Ovary (tissue), 9 donors: Measurements from ENCODE around the gene CYP19A1. TPM values are rescaled to one million over a fixed set of nuclear protein-coding genes. Genes with fewer than 3 reads are reported as not detected.

Experiments
- DNase-seq, 5 donors: peaks; one replicate each; pipeline ENCODE4 v3.0.0-alpha.2; 2019 to 2020
- H3K27ac ChIP-seq, 2 donors: fragments of 200-600 bp; one replicate each; pipeline versions ENCODE4 v1.5.1 to v1.8.0; 2019 to 2022
- H3K27me3 ChIP-seq: fragments of 200-600 bp; one replicate; pipeline ENCODE4 v1.8.0; 2022
- H3K36me3 ChIP-seq: fragments of 200-600 bp; sonication (generic); one replicate; pipeline ENCODE4 v1.5.1; 2019
- H3K4me1 ChIP-seq: one replicate; pipeline ENCODE4 v1.8.1; 2013; ENCODE audit warnings: mild to moderate bottlenecking, moderate library complexity; ENCODE audit not compliant: insufficient read depth
- H3K4me3 ChIP-seq: fragments of 200-600 bp; sonication (generic); one replicate; pipeline ENCODE4 v1.5.1; 2017
- H3K9me3 ChIP-seq, 2 donors: fragments of 200-600 bp in 1 of 2; sonication (generic) in 1 of 2; one replicate each; pipeline versions ENCODE4 v1.5.1 to v1.8.1; 2013 to 2019; ENCODE audit warnings: mild to moderate bottlenecking in 1 of 2, moderate library complexity in 1 of 2
- CTCF ChIP-seq, 3 donors: fragments of 450-650 bp in 2 of 3; fragments of 200-600 bp in 1 of 3; IDR thresholded peaks; one replicate each; pipeline versions ENCODE4 v1.5.1 to v1.8.0; 2016 to 2022; ENCODE audit warnings: antibody characterized with exemption in 3 of 3, mild to moderate bottlenecking in 1 of 3
- EP300 ChIP-seq: sonication (generic); formaldehyde crosslinking; IDR thresholded peaks from one replicate; pipeline ENCODE4 v1.6.1; 2017; ENCODE audit warnings: antibody characterized with exemption
- POLR2A ChIP-seq: fragments of 450-650 bp; IDR thresholded peaks from one replicate; pipeline ENCODE4 v1.6.1; 2017; ENCODE audit warnings: antibody characterized with exemption, mild to moderate bottlenecking, moderate library complexity
- WGBS, 3 donors: extraction: QIAGEN DNeasy Blood & Tissue Kit in 1 of 3; methylation state at CpG; one replicate each; pipeline versions ENCODE4 v1.1.5 to v1.1.7; 2013 to 2017; 5-methylcytosine and 5-hydroxymethylcytosine counted together
- intact Hi-C, 4 donors: fragments of 100-400 bp; cut with DNase I; formaldehyde crosslinking; loops; one replicate each; pipeline versions ENCODE4 v1.11.0 to v1.15.1; 2022 to 2023
- polyA plus RNA-seq, 2 donors: library from polyadenylated mRNA; stranded (reverse); fragments of 200-250 nt in 1 of 2; fragments of 350-450 nt in 1 of 2; fragmentation: Illumina TruSeq in 1 of 2; extraction: RNeasy Lipid Tissue Mini Kit (QIAGEN cat#74804) in 1 of 2; gene quantifications; one replicate each; pipeline ENCODE4 v1.2.3, GENCODE V29; 2013 to 2014
- total RNA-seq, 7 donors: library from RNA; depleted of rRNA in 2 of 7; stranded (reverse); fragments of >200 nt in 2 of 7; fragmentation: NEBNext Ultra II Directional in 3 of 7; extraction: Animal tissue kit (Norgen Biotek cat#: 25700) in 3 of 7; gene quantifications; one replicate each; pipeline versions ENCODE4 v1.1.0 to v1.2.4, GENCODE V29; 2016 to 2023
- donor health status: DM: no; HTN: no; CAD: no; lungs with moderate emphysema.
- donor health status: DM: no; HTN: no; CAD: no.
- donor health status: Bipolar disorder and iron deficiency.
- donor health status: DM: yes; HTN: yes; CAD: no.
- donor health status: DM: no; HTN: no; CAD: no.
- donor health status: DM: yes; HTN: yes; CAD: no.

The CYP19A1 gene
- total and polyA plus RNA-seq, 9 donors = 0.81 to 1,570 (median 1.4) TPM

DNA sequence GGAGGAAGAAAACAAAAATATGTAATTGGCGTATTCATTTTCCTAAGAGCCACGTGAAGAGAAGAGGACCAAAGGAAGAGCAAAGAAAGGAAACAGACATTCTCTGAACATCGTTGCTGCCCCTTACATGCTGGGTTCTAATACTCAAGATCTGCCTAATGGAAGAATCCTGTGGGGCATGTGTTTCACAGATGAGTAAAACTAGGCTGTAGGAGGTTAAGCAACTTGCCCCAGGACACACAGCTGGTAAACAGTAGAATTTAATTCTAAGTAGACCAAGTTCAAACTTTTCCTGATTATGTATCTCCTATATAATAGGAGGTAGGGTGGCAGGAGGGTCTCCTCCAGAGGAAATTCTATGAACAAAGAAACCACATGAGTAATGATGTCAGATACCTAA lies 137.6 kb downstream of the CYP19A1 start:
- H3K4me1 ChIP-seq = no peaks in the 10 kb centered on the region
- H3K9me3 ChIP-seq = no peaks in the 10 kb centered on the region
- no peaks in the 10 kb centered on the region for H3K36me3 ChIP-seq
- intact Hi-C loops = no loop called here
- DNase-seq = no peak
- no peak for TF ChIP-seq EP300
- TF ChIP-seq CTCF (IDR thresholded peaks at IDR 0.05) = no peak
- no peak for TF ChIP-seq POLR2A
- H3K27me3 ChIP-seq = no peaks in the 10 kb centered on the region
- no peak overlapping the region for H3K4me3 ChIP-seq
- H3K27ac ChIP-seq = no peak overlapping the region
- WGBS, 3 donors = 60 to 86% (median 73%) methylated on average over 3 of the region's 3 CpGs

DNA sequence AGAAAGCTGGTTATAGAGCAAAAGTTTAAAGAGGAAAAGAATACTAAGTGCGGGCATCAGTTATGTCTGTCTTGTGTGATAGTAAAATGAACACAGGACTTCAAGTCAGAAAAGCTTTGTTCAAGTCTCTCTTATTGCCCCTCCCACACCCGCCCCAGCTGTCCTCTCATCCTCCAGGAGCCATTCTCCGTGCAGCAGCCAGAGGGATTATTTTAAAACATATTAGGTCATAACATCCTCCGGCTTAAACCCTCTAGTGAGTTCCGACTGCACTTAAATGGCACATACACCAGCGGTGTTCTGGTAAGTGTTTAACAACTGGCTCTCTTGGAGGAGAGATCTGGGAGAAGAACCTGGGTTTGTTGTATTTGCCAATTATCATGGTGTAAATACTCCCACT lies 138.9 kb downstream of the CYP19A1 start:
- TF ChIP-seq CTCF (IDR thresholded peaks at IDR 0.05) (no peak), EP300 (no peak), POLR2A (no peak)
- WGBS, 3 donors = 76 to 81% (median 80%) methylated on average over 6 of the region's 6 CpGs
- Histone ChIP-seq H3K4me1 (no peaks in the 10 kb centered on the region), H3K4me3 (no peak overlapping the region), H3K27ac (no peak overlapping the region), H3K27me3 (no peaks in the 10 kb centered on the region), H3K9me3 (no peaks in the 10 kb centered on the region), H3K36me3 (no peaks in the 10 kb centered on the region)
- intact Hi-C loops = loop anchor here in 2 of 4 donors (10.0 kb wide), 2 partner anchors 285 to 525 kb away; no protein-coding TSS in a partner anchor
- no peak for DNase-seq

DNA sequence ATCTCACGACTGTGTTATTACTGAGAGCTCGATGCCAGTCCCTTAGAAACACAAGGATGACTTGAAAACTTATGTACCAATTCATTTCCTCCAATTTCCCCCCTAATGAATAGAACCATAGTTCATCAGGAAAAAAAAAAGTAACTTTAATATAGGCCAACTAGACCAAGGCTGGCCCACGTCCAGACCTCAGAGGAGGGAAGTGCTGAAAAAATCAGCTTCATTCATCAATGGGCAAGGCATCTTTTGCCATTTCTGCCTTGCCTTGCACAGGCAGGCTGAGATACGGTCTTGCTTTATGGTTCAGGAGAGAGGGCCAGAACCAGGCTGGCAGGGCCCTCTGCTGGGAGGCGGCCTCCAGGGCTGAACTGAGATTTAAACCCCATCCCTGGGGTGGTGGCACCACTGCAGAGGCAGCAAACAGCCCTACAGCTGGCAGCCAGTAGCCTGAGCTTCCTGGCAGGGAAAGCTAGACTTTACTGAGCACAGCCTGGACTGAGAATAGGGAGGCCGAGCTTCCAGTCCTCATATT lies 139.6 kb downstream of the CYP19A1 start:
- no peaks in the 10 kb centered on the region for H3K4me1 ChIP-seq
- intact Hi-C loops = loop anchor here in 2 of 4 donors (10.0 kb wide), 2 partner anchors 284 to 524 kb away; no protein-coding TSS in a partner anchor
- no peaks in the 10 kb centered on the region for H3K27me3 ChIP-seq
- 69 to 76% (median 70%) methylated on average over 6 of the region's 6 CpGs for WGBS, 3 donors
- no peaks in the 10 kb centered on the region for H3K9me3 ChIP-seq
- no peak for TF ChIP-seq CTCF (IDR thresholded peaks at IDR 0.05)
- TF ChIP-seq EP300 = no peak
- no peak for TF ChIP-seq POLR2A
- no peak for DNase-seq
- no peak overlapping the region for H3K4me3 ChIP-seq
- no peak overlapping the region for H3K27ac ChIP-seq
- no peaks in the 10 kb centered on the region for H3K36me3 ChIP-seq

DNA sequence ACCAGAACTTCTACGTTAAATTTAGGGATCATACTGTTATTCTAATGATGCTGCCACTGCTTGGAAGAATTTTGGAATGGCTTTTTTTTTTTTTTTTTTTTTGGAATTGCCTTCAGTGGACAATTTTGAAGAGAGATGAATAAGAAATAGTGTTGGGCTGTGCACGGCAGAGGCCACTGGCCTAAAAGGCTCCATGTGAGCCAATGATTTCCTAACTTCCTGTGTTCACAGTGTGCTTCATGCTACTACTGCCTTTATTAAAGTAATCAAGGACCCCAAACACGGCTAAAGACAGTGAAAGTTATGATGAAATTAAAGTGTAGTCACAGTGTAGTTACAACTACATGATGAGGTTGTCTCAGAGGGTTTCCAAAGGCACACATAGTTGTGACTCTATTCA lies 142.9 kb downstream of the CYP19A1 start:
- no peak for TF ChIP-seq CTCF (IDR thresholded peaks at IDR 0.05)
- TF ChIP-seq POLR2A = no peak
- TF ChIP-seq EP300 = no peak
- no peaks in the 10 kb centered on the region for H3K4me1 ChIP-seq
- no peak for DNase-seq
- 45 to 65% (median 47%) methylated on average over 3 of the region's 3 CpGs for WGBS, 3 donors
- H3K4me3 ChIP-seq = no peak overlapping the region
- no peak overlapping the region for H3K27ac ChIP-seq
- H3K36me3 ChIP-seq = no peaks in the 10 kb centered on the region
- H3K27me3 ChIP-seq = no peaks in the 10 kb centered on the region
- intact Hi-C loops = loop anchor here in 2 of 4 donors (10.0 kb wide), 2 partner anchors 281 to 521 kb away; no protein-coding TSS in a partner anchor
- H3K9me3 ChIP-seq = no peaks in the 10 kb centered on the region
